GM21360 (cell line): Measurements from ENCODE around the gene FTO.
"Not testable (repeated sequence)": the region's sequence is repeated elsewhere in the genome, so short reads cannot be mapped to it uniquely, and the experiment has no call there.

Experiments
- ATAC-seq: cut with Tn5 transposase; IDR thresholded peaks from one replicate; pipeline ENCODE4 v1.9.1; 2021; ENCODE audit warnings: mild to moderate bottlenecking, moderate library complexity; ENCODE audit not compliant: unreplicated experiment

Gene FTO

GRCh38 chr16:53703590-53704444 lies at the start of gene FTO, which contains the start of gene RPGRIP1L:
FTO (plus strand) TSS chr16:53704156.
RPGRIP1L (minus strand) TSS chr16:53703859; CDS start chr16:53700723, 3,136 bp downstream.
- peak; percentile 98 for ATAC-seq

GRCh38 chr16:53654946-53655345 lies 49.0 kb upstream of the FTO start:
- no peak for ATAC-seq

- ATAC-seq = no peak
Measured at GRCh38 chr16:53662072-53662471, 41.9 kb upstream of the FTO start.

- peak; percentile 70 for ATAC-seq
Measured at GRCh38 chr16:53664724-53665345, 39.1 kb upstream of the FTO start.

GRCh38 chr16:53666786-53667415 lies 37.1 kb upstream of the FTO start:
- ATAC-seq = no peak

GRCh38 chr16:53668869-53669268 lies 35.1 kb upstream of the FTO start:
- no peak for ATAC-seq

- ATAC-seq = no peak
Measured at GRCh38 chr16:53672461-53672860, 31.5 kb upstream of the FTO start.

- no peak for ATAC-seq
Measured at GRCh38 chr16:53673189-53673588, 30.8 kb upstream of the FTO start.

- ATAC-seq = no peak
Measured at GRCh38 chr16:53678155-53678554, 25.8 kb upstream of the FTO start.

- ATAC-seq = no peak
Measured at GRCh38 chr16:53678756-53679343, 25.1 kb upstream of the FTO start.

GRCh38 chr16:53680756-53681155 lies 23.2 kb upstream of the FTO start:
- ATAC-seq = no peak

GRCh38 chr16:53681354-53681753 lies 22.6 kb upstream of the FTO start:
- no peak for ATAC-seq

GRCh38 chr16:53685334-53685733 lies 18.6 kb upstream of the FTO start:
- not testable (repeated sequence) for ATAC-seq

- no peak for ATAC-seq
Measured at GRCh38 chr16:53686710-53687109, 17.2 kb upstream of the FTO start.

GRCh38 chr16:53689636-53690035 lies 14.3 kb upstream of the FTO start:
- ATAC-seq = no peak

- no peak for ATAC-seq
Measured at GRCh38 chr16:53690771-53691170, 13.2 kb upstream of the FTO start.

- no peak for ATAC-seq
Measured at GRCh38 chr16:53692146-53692545, 11.8 kb upstream of the FTO start.

- ATAC-seq = no peak
Measured at GRCh38 chr16:53693320-53693719, 10.6 kb upstream of the FTO start.

GRCh38 chr16:53695070-53695469 lies 8.9 kb upstream of the FTO start:
- no peak for ATAC-seq

GRCh38 chr16:53698271-53698670 lies 5.7 kb upstream of the FTO start:
- ATAC-seq = not testable (repeated sequence)

- no peak for ATAC-seq
Measured at GRCh38 chr16:53704445-53704813, 473 bp downstream of the FTO start.
